Activated CD4-positive, alpha-beta T cell treated with anti-CD3 and anti-CD28 coated beads for 48 hours (primary cell): ENCODE data around the gene RNF186.
"Not testable (repeated sequence)": the region's sequence is repeated elsewhere in the genome, so short reads cannot be mapped to it uniquely, and the experiment has no call there.

Experiments
- DNase-seq: peaks from one replicate; pipeline ENCODE4 v3.0.0-alpha.2; 2020

RNF186 gene

DNA sequence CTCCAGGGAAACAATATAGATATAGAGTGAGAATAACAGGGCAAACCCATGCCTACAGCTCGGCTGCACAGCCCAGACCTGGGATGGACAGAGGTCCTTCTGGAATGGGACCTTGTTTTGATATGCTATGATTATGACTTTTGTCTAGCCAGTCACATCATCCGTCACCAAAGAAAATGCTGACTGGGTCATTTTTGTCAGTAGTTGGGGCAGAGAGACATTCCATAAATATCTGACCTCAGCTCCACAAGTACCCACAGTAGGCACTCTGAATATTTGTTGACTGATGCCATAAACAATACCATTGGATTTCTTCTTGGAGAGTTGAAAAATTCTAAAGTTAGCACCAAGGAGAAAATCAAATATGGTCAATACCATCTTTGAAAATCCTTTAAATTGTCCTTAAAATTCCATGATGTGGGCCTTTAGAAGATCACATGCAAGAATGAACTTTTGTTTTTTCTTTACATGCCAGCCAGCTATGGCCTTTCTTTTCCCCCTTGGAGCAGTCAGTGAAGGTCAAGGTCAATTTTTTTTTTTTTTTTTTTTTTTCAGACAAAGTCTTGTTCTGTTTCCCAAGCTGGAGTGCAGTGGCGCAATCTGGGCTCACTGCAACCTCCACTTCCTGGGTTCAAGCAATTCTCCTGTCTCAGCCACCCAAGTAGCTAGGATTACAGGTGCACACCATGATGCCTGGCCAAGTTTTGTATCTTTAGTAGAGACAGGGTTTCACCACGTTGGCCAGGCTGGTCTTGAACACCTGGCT lies 22.7 kb downstream of the RNF186 start:
- DNase-seq, result no peak

DNA sequence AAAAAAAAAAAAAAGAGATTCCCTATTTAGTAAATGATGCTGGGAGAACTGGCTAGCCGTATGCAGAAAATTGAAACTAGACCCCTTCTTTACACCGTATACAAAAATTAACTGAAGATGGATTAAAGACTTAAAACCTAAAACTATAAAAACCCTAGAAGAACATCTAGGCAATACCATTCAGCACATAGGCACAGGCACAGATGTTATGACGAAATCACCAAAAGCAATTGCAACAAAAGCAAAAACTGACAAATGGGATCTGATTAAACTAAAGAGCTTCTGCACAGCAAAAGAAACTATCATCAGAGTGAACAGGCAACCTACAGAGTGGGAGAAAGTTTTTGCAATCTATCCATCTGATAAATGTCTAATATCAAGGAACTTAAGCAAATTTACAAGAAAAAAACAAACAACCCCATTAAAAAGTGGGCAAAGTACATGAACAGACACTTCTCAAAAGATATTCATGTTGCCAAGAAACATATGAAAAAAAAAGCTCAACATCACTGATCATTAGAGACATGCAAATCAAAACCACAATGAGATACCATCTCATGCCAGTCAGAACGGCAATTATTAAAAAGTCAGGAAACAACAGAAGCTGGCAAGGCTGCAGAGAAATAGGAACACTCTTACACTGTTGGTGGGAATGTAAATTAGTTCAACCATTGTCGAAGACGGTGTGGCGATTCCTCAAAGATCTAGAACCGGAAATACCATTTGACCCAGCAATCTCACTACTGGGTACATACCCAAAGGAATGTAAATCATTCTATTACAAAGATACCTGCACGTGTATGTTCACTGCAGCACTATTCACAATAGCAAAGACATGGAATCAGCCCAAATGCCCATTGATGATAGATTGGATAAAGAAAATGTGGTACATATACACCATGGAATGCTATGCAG lies 24.8 kb downstream of the RNF186 start:
- DNase-seq, result not testable (repeated sequence)

DNA sequence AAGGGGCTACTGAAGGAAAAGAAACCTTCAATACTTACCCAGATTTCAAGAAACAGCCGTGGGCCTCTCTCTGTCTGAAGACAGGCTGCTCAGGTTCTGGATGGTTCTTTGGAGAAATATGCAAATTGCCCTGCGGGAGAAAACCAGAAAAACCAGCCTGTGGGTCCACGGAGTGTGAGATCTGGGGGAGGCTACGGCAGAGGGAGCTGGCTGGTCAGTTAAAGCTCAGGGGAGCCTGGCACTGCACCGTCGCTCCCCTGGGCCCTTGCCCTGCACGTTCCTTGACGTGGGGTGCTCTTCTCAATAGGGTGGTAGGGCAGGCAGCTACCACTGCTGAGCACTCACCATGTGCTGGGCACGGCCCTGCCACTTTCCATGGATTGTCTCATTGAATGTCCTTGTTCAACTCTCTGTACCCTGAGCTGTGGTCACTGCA lies 28.1 kb downstream of the RNF186 start:
- DNase-seq, result no peak

DNA sequence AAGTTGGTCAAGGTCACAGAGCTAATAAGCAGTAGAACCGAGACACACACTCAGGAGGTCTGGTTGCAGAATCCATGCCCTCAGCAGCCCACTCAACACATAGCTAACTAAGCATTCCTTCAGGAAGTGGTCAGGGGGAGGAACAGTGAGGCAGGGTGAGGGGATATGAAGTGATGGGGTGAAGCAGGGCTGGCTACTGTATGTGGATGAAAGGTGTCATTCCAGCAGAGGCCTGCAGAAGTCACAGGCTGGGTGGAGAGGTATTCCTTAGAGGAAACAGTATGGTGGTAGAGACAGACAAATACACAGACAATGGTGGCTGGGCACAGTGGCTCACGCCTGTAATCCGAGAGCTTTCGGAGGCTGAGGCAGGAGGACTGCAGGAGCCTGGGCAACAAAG lies 29.4 kb downstream of the RNF186 start:
- DNase-seq, result no peak

DNA sequence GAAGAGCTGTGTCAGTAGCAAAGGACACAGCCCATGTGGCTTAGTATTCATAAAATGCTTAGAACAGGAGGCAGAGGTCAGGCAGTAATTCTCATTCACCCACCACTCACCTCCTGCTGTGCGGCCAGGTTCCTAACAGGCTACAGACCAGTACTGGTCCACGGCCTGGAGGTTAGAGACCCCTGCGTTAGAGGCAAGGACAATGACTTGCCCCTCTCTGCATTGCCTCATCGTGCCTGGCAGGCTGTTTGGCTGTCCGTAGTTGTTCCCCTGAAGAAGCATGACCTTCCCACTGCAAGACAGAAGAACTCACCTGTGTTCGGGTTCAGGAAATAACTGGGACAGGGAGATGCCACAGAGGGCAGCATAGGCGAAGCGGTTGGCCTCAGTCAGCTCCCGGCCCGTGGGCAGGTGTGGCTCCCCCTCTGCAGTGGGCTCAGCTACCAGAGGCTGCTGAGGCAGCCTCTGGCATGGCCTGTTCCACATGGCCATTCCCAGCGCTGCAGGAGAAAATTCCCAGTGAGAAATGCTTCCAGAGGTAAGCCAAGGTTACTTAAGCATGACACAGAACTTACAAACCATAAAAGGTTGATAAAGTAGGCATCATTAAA lies 34.7 kb downstream of the RNF186 start:
- DNase-seq, result no peak

DNA sequence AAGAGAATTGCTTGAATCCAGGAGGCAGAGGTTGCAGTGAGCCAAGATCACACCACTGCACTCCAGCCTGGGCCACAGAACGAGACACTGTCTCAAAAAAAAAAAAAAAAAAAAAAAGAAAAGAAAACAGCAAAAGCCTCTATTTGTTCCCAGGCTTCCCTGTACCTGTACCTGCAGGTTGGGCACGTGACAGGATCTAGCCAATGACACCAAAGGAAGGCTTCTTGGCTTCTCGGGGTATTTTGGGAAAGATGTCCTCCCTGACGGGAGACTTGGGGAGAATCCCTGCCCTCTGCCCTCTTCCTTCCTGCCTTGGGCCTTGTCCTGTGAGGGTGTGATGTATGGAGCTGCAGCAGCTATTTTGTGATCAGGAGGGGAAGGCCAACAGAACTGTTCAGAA lies 38.1 kb downstream of the RNF186 start:
- no peak for DNase-seq

DNA sequence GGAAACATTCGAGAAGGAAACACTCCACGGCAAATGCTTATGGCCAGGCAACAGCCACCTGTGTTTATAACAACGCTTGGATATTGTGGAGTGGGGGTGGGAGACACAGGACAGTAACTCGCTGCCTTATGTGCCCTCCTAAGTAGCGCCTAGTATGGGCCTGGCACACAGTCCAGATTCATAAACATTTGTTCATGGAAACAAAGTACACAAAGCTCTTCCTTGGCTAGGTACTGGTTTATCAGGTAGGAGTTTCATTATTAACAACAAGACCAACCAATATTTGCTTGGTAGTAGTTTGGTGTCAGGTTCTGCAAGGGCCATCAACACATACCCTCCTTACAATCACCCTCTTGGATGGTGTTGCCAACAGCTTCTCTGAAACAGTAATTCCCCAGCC lies 38.8 kb downstream of the RNF186 start:
- DNase-seq, result no peak

DNA sequence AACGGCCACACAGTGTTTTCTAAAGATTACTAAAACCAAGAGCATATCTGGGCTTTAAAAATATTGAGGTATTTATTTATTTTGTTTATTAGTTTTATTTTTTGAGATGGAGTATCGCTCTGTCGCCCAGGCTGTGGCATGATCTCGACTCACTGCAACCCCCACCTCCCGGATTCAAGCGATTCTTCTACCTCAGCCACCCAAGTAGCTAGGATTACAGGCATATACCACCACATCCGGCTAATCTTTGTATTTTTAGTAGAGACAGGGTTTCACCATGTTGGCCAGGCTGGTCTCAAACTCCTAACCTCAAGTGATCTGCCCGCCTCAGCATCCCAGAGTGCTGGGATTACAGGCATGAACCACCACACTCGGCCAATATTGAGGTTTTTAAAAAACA lies 39.3 kb downstream of the RNF186 start:
- no peak for DNase-seq

DNA sequence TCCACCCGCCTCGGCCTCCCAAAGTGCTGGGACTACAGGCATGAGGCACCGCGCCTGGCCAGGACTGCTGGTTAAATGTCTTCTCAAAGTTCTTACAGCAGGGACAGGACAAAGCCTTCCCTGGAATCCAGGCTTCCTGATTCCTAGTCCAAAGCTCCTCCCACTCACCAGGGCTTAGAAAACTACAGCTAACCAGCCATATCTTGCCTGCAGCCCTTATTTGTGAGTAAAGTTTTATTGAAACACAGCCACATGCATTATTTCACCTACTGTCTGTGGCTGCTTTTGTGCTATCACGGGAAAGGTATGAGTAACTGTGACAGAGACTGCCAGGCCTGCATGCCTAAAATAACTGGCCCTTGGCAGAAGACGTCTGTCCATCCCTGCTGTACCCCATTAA lies 39.8 kb downstream of the RNF186 start:
- no peak for DNase-seq

DNA sequence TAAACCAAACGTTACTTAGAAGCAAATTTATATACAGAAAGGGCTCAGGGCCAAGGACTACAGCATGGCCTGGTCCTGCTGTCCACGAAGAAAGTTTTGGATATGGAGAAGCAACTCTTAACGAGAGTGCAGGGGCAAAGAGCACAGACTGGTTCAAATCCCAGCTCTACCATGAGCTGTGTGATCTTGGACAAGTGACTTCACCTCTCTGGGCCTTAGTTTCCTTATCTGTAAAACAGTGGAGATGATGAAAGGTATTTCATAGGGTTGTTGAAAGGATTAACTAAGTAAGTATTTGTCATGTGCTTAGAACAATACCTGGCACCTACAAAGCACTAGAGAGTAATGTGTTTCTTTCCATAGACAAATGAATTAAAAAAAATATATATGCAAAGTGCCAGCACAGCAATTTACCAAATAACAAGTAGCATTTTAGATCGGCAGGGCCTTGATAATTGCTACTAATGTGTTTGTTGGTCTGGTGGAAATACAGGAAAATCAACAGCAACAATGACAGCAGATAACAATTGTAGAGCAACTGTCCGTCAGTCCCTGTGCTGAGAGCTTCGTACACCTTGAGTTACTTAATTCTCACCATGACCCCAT lies 40.8 kb downstream of the RNF186 start:
- DNase-seq, result no peak

DNA sequence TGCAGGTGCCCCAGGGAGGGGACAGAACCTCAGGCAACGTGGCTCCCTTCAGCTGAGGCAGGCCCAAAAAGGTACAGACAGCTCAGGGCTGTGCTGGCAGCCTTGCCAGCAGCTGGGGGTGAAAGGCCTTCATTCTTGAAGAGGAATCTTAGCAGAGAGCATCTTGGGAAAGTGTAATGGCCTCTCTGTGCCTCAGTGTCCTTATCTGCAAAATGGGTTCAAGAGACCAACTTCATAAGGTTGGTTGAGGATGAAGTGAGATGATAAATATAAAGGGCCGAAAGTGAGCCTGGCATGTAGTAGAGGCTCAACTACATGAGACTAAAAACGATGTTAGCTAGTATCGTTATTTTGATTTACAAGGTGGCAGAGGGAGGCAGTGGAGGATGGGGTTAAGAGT lies 41.6 kb downstream of the RNF186 start:
- DNase-seq, result no peak

DNA sequence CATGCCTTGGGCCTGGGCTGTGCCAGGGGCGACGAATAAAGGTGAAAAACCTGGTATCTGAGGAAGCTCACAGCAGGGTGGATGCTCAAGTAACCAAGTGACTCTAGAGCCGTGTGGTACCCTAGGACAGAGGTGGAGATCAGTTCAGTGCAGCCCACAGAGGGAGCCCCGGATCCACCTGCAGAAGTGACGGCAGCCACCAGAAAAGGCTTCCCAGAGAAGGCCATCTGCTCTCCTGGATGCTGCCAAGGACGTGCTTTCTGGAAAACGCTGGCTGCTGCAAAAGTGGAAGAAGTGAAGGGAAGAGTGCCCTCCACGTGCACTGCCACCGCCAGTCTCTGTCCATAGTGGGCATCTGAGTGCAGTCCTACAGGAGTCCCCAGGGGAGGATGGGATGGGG lies 43.0 kb downstream of the RNF186 start:
- DNase-seq, result no peak

DNA sequence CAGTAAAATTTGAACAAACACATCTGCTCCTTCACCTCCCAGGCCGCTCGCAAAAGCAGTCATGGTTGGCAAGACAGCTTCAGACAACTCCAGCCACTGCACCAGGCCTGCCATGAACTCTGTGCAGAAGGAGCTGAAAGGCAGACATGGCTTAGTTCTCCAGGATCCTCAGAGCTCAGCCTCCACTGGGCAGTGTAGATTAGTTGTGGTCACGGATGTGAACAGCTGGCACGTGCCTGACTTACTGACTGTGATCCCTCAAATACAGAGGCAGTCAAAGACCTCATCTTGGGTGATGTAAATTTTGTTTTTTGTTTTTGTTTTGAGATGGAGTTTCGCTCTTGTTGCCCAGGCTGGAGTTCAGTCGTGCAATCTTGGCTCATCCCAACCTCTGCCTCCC lies 43.7 kb downstream of the RNF186 start:
- no peak for DNase-seq

DNA sequence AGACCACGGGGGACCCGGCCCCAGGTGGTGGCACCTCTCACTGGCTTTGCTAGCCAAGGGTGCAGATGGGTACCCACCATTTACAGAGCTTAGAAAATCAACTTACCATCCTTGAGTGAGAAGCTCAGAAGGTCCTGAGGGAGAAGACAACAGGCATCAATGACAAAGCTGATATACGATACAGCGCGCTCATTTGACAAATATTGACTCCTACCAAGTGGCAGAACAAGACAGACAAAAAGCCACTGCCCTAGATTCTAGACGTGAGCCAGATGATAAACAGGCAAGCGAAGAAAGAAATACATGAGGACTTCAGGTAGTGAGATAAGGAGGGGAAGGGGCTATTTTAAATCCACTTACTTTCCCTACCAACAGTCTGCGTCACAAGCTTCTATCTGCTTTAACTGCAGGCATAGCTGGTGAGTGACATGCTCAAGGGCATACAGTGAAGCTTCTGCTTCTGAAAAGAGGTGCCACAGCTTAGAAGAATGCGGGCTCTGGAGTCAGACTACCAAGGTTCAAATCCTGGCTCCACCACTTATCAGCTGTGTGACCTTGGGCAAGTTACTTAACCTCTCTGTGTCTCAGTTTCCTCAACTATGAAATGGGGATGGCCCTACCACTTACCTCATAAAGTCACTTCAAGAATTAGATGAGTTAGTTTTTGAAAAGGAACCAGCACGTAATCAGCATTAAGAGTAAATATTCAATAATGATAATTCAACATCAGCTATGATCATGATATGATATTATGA lies 44.5 kb downstream of the RNF186 start:
- DNase-seq, result no peak

DNA sequence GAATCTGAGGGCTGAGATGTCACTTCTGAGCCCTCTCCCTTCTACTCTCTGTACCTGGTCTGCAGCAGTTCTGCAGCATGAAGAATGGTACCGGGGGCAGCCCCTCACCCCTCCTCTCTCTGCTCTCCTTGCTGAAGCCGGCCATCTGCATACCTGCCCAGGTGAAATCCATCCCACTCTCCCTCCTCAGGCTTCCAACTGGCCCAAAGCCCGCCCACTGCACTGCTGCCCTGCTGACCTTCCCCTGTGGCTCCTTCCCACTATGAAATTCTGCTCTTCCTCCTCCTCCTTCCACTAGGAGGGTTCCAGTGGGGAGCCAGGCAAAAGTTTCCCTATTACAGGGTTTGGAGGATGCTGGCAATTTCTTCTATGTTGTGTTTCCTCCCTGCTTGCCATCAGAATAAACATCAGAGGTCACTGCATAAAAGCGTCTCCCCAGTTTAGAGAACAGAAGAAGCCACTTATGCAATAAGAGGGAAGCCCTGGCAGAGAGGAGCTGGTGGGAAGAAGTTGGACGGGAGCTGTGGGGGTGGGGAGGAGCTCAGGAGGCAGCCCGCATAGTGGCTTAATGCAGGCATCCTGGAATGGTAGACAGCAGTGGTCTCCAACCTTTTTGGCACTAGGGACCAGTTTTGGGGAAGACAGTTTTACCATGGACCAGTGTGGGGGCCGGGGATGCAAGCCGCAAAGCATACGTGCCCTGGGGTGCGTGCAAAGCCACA lies 45.7 kb downstream of the RNF186 start:
- DNase-seq, result no peak

DNA sequence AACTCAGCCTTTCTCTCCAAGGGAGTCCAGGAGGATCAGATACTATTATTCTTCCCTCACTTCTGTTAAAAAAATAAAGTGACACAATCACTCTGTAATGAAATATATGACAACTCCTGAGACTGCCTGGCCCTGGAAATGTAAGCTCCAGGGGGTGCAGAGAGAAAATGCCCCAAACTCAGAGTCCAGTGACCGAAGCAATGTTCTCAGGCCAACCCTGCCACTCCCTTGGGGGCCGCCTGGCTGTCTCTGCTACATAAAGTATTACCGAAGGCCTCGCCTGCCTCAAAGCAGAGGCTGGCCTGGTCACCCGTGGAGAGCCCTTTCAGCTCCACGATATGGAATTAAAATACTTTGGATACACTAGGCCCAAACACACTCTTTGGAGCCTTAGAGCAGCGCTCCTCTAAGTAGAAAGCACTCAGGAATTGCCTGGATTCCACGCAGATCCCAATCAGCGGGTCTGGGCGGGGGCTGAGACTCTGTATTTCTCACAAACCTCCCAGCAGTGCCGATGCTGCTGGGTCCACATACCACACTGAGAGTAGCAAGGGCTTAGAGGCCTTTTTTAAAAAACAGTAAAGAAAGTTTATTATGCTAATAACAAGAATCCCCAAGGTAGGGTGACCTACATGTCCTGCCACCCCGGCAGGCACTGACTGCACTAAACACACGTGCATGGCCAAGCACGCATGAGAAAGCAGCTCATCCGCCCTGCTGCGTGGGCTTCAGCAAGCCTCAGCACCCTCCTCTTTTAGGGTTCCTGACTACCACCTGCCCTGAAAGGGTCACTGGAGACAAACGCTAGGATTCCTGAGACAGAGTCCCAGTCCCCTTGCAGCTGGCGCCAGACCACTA lies 46.5 kb downstream of the RNF186 start:
- no peak for DNase-seq

DNA sequence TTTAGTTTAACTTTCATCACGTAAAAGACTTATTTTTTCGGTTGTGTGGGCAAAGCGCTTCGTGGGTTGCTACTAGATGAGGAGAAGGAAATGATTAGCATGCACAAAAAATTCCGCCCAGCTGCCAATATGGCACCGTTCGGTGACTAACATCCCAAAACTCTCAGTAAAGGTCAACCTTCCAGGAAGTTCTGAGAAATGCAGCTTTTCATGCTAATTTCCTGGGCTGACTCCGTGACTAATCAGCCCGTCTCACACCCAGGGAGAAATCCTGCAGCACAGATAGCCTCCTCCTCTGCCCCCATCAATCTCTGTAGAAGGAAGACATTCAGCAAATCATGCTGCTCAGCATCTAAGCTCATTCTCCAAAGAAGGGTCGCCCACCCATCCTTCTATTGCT lies 49.5 kb downstream of the RNF186 start:
- peak; percentile 74 for DNase-seq

DNA sequence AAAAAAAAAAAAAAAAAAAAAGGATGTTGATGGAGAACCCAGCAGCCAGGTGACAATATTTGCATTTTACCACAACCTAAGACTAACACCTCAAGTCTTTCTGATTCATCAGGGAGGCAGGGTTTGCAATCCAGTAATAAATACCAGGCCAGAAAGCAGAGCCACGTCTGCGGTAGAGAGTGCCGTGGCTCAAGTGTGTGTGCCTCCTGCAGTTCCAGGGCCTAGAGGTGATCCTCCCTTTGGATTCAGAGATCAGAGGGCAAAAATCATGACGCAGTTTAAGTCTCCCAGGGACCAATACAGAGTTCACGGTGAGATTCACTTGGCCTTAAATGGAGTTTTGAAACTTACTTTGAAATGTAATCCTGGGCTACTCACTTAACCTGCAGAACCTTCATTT lies 50.2 kb downstream of the RNF186 start:
- peak; percentile 31 for DNase-seq
